SIG-M5 treated with dmso at 0.1 percent for 504 hours (cell line): Measurements from ENCODE around the gene IQGAP1.
"Not testable (repeated sequence)": the region's sequence is repeated elsewhere in the genome, so short reads cannot be mapped to it uniquely, and the experiment has no call there.

Experiments
- DNase-seq: peaks from one replicate; lab custom pipeline; 2025; ENCODE audit not compliant: unreplicated experiment; lab: John Stamatoyannopoulos, UW

Gene IQGAP1

DNA sequence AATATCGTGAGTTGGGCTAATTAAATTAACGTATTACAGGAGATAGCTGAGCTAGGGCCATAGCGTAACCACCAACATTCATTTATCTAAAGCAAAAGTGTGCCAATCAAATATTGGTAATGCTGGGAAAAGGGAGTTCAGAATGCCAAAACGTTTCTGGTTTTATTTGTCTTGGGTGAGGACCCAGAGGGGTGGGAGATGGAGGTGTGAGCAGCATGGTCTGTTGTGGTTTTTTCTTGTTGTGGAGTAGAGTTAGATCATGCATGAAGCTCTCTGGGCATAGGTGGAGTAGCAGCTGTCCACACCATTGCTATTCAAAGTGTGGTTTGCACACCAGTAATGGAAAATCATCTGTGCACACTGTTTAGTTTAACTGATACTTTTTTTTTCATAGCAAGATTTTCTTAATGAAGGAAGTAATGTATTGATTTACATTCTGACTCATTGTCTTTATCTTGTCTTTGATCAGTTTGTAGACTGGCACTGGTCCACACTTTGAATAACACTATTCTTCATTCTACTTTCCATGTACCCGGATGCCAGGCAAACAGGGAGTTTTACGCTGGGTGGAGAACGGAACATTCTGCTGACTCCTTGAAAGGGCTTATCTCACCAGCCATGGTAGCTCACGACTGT, 90.9 kb downstream of the IQGAP1 start:
- DNase-seq = no peak

DNA sequence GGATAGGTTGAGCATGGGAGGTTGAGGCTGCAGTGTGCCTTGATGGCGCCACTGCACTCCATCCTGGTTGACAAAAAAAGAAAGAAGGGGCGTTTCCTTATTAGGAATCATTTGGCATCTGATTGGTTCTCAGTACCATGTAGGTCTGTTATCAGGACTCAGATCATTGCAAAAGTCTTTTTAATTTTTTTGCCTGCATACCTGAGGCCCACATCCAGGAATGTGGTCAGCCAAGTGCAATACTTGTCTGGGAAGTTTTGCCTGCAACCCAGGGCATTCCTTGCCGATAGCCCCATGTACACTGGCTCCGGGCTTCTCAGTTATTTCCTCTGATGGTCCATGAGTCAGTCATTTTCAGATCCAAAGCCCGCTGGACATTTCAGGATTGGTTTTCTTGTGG, 91.6 kb downstream of the IQGAP1 start:
- peak; percentile 67 for DNase-seq

DNA sequence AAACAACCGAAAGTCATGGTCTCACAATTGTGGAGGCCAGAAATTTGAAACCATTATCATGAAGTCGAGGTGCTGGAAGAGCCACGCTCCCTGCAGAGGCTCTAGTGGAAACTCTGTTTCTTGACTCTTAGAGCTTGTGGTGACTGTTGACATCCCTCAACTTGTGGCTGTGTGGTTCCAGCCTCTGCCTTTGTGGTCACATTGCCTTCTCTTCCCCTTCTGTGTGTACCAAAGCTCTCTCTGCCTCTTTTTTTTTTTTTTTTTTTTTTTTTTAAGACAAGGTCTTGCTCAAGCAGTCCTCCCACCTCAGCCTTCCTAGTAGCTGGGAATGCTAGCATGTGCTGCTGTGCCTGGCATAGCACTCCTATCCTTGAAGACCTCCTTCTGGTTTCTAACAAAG, 93.0 kb downstream of the IQGAP1 start:
- DNase-seq = peak; percentile 80

DNA sequence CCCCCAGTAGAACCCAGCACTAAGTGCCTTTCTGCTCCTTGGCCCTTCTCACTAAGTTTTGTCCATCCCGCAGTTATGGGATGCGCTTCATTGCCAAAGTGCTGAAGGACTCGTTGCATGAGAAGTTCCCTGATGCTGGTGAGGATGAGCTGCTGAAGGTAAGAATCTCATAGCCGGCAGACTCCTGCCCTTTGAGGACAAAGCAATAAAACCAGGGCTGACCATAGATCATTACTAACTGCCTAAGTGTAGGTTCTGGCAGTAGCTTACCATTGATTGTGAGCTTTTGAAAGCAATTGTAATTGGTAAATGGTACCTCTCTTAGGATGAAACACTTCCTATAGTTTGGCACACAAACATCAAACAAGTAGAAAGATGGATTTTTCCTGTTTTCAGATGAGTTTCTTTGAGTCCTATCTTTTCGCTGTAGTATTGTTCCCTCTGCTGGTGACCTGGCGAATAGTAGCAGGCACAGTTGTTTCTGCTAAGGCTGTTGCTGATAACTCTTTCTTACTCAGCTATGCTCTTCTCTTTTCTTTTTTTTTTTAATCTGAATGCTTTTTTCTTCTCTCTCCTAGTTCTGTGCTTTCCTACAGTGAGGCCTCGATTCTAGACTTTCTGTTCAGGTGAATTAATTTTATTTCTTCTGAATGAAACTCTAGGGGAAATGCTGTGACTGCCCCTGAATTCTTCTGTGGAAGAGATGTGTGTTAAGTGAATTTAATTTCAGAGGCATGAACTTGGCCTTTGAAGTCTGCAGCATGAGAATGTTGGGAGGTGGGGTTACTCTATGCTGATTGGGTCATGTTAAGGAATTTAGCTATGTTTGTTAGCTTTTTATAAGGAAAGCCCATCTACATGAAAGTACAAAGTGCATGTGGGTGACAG, 94.3 kb downstream of the IQGAP1 start:
- DNase-seq = peak; percentile 45

DNA sequence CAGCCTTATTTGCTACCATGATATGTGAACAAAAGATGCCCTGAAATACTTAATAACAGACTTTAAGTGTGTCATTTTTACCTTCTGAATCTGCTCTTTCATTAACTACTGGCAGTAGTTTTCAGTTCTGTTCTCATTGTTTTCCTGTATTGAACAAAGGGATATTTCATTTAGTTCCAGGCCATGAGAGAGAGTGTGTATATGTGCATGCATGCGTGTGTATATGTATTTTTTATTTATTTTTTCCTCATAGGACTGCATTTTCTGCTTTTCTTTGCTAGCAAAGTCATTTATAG, 94.9 kb downstream of the IQGAP1 start:
- DNase-seq = no peak

DNA sequence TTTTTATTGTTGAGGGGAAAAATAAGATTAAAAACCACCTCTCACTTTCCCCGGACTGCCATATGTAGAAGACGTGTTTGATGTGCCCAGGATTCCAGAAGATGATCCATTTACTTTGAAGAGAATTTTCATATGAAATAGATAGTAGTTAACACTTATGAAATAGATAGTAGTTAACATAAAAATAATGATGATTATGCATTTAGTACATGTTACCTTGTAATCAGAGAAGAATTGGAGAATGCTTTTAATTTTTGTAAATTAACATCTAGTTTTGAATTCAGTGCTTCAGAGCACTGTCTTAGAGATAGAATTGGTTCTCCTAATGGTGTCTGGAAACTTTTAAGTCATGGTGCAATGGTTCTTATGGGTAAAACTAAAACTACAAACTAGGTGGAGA, 95.6 kb downstream of the IQGAP1 start:
- no peak for DNase-seq

DNA sequence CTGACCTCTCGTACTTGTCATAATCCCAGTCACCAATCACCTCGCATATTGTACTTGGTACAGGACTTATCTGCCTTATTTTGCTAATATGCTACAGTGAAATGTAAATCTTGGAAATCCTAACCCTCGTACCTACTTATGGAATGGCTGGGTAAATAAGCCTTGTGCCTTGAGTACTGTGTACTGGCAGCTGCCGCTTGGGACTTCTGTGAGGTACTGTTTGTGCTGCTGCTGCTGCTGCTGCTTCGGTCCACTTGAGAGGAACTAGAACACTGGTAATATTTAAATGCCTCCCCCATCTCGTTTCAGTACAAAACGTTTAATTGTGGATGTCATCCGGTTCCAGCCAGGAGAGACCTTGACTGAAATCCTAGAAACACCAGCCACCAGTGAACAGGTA, 99.1 kb downstream of the IQGAP1 start:
- no peak for DNase-seq

DNA sequence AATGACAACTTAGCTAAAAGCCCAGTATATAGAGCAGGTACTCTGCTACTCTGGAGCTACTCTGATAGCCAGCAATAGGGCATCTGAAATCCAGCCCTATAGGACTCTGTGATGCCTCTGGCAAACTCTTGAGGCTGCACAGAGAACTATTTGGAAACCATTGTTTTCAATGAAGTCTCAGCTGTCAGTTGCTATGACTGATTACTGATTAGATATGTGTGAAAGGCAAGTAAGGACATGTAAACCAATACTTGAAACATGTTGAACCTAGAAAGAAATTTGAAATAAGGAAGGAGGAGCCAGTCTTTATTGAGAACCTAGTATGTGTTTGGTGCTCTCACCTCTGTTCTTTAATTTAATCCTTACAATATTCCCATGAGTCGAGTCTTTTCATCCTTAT, 101.5 kb downstream of the IQGAP1 start:
- no peak for DNase-seq

DNA sequence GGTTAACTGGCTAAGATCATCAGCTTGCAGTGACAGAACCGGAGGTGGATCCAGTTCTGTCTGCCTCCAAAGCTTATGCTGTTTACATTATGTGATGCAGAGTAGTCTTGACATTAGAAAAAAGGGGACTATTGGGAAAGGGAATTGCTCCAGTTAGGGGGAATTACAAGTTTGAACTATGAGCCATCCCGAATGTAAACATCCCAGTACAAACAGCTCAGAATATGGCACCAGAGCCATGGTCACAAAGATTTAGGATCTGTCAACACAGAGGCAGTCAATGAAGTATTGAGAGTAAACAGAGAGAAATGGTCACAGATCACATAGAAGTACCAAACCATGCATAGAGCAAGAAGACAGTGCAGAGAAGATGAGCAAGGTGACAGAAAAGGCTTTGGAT, 101.9 kb downstream of the IQGAP1 start:
- no peak for DNase-seq

DNA sequence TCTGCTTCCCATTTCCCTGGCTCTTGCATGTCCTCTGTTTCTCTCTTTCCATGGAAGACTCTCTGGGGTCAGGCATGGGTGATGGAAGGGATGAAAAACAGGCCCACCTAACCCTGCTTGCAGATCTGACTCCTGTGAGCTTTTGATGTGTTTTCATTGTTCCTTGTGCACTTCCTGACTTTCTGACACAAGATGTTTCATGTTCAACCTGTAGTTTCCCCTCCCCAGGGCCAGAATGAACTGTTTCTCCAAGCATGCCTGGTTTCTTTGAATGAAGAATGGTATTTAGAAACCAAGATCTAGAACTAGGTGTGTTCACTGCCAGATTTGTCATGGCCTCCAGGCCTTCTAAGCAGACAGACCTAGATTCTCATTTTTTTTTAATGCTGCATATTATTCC, 105.6 kb downstream of the IQGAP1 start:
- DNase-seq = no peak

DNA sequence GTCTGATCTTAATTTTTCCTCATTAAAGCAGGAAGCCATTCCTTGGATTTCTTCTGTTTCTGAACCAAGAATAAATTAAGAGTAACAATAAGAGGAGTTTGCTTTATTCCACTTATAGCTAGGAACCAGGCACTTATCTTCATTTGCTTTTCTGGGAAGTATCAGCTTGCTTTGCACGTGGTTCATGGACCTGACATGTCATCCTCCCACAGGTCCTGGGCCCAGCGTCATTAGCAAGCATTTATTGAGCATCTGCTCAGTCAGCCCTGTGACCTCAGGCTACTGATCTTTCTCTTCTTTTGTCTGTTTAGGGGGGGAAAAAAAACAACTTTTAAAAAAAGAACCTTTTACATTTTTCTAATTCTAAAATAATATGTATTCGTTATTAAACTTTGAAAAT, 107.0 kb downstream of the IQGAP1 start:
- DNase-seq = no peak

DNA sequence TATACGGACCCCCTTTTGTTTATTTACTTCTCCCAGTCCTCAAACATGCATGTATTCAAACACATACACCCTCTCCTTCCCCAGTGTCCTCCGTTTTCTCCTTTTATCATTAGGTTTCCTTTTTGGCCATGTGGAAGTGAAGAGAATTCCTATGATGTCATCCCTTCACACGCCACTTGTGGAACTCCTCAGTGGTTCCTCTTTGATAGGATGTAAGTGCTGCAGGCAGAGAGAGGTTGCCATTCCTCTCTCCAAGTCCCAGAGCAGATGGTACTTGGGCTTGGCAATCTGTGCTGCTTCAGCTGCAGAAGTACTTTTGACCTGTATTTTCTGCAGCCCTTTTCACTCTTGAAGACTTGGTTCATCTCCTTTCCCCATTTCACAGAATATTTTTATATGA, 108.7 kb downstream of the IQGAP1 start:
- DNase-seq = no peak

DNA sequence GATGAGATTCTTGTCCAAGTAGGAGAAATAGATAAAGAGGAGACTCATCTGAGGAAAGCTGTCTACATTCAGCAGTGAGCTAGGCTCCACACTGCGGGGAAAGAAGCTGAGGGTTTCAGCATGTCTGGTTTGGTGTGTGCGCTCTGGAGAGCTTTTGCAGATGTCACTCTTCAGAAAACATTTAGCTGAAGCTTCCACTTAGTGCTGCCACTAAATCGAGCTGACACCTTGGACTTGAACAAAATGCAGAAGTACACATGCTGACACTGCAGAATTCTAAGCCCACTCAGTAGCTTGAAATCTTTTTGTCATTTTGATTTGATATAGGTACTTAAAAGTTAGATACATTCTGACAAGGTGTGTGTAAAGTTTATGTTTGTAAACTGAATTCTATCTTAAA, 109.3 kb downstream of the IQGAP1 start:
- DNase-seq = no peak

DNA sequence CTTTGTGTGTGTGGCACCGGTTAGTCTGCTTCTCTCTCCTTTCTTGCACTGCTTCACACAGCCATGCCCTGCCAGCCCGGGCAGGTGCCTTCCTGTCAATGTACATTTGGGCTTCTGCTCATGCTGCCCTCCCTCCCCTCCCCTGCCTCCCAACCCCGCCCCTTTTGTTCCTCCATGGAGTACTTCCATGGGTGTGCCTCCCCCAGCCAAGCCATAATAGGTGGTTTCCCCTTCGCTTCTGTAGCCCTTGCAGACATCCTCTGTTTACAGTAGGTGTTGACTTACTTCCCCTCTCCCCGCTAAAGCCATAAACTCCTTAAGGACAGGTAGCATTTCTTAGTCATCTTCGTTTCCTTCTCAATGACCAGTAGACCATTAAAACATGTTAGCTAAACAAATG, 109.9 kb downstream of the IQGAP1 start:
- no peak for DNase-seq

DNA sequence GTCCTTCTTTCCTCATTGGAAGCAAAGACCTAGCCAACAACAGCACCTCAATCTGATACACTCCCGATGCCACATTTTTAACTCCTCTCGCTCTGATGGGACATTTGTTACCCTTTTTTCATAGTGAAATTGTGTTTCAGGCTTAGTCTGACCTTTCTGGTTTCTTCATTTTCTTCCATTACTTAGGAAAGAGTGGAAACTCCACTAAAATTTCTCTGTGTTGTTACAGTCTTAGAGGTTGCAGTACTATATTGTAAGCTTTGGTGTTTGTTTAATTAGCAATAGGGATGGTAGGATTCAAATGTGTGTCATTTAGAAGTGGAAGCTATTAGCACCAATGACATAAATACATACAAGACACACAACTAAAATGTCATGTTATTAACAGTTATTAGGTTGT, 112.1 kb downstream of the IQGAP1 start:
- DNase-seq = no peak

DNA sequence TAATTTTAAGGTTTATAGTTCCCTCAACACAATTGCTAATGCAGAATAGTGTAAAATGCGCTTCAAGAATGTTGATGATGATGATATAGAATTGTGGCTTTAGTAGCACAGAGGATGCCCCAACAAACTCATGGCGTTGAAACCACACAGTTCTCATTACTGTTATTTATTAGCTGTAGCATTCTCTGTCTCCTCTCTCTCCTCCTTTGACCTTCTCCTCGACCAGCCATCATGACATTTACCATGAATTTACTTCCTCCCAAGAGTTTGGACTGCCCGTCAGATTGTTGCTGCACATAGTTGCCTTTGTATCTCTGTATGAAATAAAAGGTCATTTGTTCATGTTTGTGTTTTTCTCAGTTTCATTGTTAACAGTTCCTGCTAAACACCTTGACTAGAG, 113.9 kb downstream of the IQGAP1 start:
- no peak for DNase-seq

DNA sequence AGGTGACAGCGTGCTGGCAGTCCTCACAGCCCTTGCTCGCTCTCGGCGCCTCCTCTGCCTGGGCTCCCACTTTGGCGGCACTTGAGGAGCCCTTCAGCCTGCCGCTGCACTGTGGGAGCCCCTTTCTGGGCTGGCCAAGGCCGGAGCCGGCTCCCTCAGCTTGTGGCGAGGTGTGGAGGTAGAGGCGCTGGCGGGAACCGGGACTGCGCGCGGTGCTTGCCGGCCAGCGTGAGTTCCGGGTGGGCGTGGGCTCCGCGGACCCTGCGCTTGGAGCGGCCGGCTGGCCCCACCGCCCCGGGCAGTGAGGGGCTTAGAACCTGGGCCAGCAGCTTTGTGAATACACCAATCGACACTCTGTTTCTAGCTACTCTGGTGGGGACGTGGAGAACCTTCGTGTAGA, 122.7 kb downstream of the IQGAP1 start:
- DNase-seq = not testable (repeated sequence)

DNA sequence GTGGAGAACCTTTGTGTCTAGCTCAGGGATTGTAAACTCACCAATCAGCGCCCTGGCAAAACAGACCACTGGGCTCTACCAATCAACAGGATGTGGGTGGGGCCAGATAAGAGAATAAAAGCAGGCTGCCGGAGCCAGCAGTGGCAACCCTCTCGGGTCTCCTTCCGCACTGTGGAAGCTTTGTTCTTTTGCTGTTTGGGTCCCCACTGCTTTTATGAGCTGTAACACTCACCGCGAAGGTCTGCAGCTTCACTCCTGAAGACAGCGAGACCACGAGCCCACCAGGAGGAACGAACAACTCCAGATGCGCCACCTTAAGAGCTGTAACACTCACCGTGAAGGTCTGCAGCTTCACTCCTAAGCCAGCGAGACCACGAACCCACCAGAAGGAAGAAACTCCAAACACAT, 123.2 kb downstream of the IQGAP1 start:
- not testable (repeated sequence) for DNase-seq

DNA sequence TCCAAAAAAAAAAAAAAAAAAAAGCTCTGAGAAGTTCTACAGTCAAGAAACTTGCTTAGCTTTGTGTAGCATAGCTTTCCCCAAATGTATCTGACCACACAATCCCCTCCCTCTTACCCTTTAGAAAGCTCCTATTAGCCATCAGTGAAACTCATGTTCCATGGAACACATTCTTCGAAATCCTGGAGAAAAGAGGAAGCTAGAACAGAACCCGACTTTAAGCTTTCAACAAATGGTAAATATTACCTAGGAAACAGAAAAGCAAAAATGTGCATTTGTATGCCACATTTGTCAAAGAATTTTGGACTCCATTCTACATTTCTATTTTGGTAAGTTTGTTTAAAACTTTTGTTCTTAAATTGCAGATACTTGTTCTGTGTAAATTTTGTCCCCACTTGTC, 124.2 kb downstream of the IQGAP1 start:
- no peak for DNase-seq

DNA sequence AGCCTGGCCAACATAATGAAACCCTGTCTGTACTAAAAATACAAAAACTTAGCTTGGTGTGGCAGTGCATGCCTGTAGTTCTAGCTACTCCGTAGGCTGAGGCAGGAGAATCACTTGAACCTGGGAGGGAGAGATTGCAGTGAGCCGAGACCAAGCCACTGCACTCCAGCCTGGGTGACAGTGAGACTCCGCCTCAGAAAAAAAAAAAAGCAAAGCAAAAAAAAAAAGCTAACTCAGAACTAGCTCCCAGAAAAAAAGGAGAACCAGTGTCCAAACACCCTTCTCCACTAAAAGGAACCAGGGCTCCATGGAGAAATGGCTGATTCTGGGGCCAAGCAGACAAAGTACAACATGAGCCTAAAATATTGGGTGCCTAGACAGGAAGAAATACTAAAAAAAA, 124.9 kb downstream of the IQGAP1 start:
- peak; percentile 12 for DNase-seq

DNA sequence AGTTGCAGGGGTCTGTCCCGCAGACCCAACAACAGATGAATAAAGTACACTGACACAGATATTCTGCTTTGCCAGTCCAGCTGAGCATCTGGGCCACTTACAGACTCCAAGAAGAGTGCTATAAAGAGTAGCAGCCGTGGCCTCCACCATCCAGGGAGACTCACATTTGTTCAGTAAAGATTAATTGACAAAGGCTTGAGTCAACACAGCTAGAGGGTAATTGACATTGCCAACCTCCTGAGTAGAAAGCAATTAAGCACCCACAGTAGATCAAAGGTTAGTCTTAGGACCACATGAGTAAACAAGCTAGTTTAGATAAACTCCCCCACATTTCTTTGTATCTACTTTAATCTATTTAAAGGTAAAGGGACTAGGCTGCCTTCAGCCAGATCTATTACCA, 125.4 kb downstream of the IQGAP1 start:
- DNase-seq = no peak

DNA sequence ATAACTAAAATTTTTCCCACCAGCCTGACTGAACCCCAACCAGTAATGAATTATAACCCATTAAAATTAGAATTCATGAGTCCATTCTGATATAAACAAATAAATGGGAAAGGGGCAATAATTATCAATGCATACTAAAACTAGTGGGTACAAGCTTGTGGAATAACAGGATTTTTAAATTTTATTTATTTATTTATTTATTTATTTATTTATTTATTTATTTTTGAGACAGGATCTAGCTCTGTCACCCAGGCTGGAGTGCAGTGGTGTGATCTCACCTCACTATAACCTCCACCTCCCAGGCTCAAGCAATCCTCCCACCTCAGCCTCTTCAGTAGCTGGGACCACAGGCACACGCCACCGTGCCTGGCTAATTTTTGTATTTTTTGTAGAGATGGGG, 125.9 kb downstream of the IQGAP1 start:
- DNase-seq = not testable (repeated sequence)

DNA sequence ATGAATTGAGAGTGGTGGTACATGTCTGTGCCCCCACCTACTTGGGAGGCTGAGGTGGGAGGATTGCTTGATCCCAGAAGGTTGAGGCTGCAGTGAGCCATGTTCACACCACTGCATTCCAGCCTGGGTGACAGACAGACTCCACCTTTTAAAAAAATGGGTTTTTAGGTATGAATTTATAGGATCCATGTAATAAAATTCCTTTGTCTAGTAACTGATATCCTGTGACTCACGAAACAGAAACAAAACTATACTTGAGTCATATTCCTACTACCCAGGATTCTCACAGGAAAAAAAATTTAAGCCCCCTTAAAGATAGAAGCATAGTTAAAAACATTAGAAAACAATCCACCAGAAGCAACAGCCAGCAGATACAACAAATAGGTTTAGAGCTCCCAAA, 131.6 kb downstream of the IQGAP1 start:
- no peak for DNase-seq
